GM21825 (cell line): ENCODE data around the gene CCDC149.

Experiments
- ATAC-seq: cut with Tn5 transposase; IDR thresholded peaks from one replicate; pipeline ENCODE4 v1.9.1; 2021; ENCODE audit warnings: mild to moderate bottlenecking, moderate library complexity; ENCODE audit not compliant: unreplicated experiment

CCDC149 gene

GRCh38 chr4:24881508-24882196 is 31.2 kb downstream of the CCDC149 start:
- ATAC-seq, result no peak

- ATAC-seq, result no peak
These were observed 32.7 kb downstream of the CCDC149 start for GRCh38 chr4:24880186-24880585.

GRCh38 chr4:24878636-24879016 is 34.2 kb downstream of the CCDC149 start:
- ATAC-seq, result no peak

GRCh38 chr4:24877868-24878635 is 34.8 kb downstream of the CCDC149 start:
- ATAC-seq, result no peak

GRCh38 chr4:24876431-24876830 is 36.4 kb downstream of the CCDC149 start:
- ATAC-seq, result no peak

- no peak for ATAC-seq
These were observed 40.1 kb downstream of the CCDC149 start for GRCh38 chr4:24872720-24873119.

- no peak for ATAC-seq
These were observed 41.6 kb downstream of the CCDC149 start for GRCh38 chr4:24871210-24871609.

- no peak for ATAC-seq
These were observed 45.0 kb downstream of the CCDC149 start for GRCh38 chr4:24867766-24868296.

- no peak for ATAC-seq
These were observed 45.6 kb downstream of the CCDC149 start for GRCh38 chr4:24867251-24867650.

GRCh38 chr4:24865401-24865800 is 47.4 kb downstream of the CCDC149 start:
- ATAC-seq, result no peak

- no peak for ATAC-seq
These were observed 49.0 kb downstream of the CCDC149 start for GRCh38 chr4:24863799-24864198.

GRCh38 chr4:24862073-24862751 is 50.6 kb downstream of the CCDC149 start:
- no peak for ATAC-seq

- ATAC-seq, result no peak
These were observed 54.3 kb downstream of the CCDC149 start for GRCh38 chr4:24858550-24858949.

GRCh38 chr4:24858026-24858425 is 54.8 kb downstream of the CCDC149 start:
- no peak for ATAC-seq

- ATAC-seq, result peak; percentile 87
These were observed 56.3 kb downstream of the CCDC149 start for GRCh38 chr4:24856586-24856985.

- ATAC-seq, result no peak
These were observed 57.1 kb downstream of the CCDC149 start for GRCh38 chr4:24855741-24856140.

- no peak for ATAC-seq
These were observed 59.7 kb downstream of the CCDC149 start for GRCh38 chr4:24853142-24853541.

- no peak for ATAC-seq
These were observed 62.2 kb downstream of the CCDC149 start for GRCh38 chr4:24850674-24851073.

GRCh38 chr4:24849756-24850155 is 63.1 kb downstream of the CCDC149 start:
- no peak for ATAC-seq

GRCh38 chr4:24849351-24849750 is 63.5 kb downstream of the CCDC149 start:
- no peak for ATAC-seq

- ATAC-seq, result no peak
These were observed 66.1 kb downstream of the CCDC149 start for GRCh38 chr4:24846716-24847115.

- ATAC-seq, result no peak
These were observed 66.9 kb downstream of the CCDC149 start for GRCh38 chr4:24845902-24846301.
